GM23248 (cell line): ENCODE data around the gene CCDC15. TPM values are rescaled to one million over a fixed set of nuclear protein-coding genes. Genes with fewer than 3 reads are reported as not detected.
A peak's percentile ranks its signal among the peaks of the same experiment; 100 is the strongest.

ENCODE experiments used
- DNase-seq: peaks from one replicate; pipeline ENCODE4 v3.0.0-alpha.2; 2015
- H2AFZ ChIP-seq: fragments of 200-600 bp; sonication (generic); 2 replicates; pipeline ENCODE4 v1.6.1; 2016; ENCODE audit warnings: antibody characterized with exemption
- H3F3A ChIP-seq: fragments of 200-600 bp; sonication (generic); 2 replicates; pipeline ENCODE4 v1.6.1; 2016; ENCODE audit warnings: mild to moderate bottlenecking, antibody characterized with exemption, mixed run types; ENCODE audit not compliant: insufficient read depth
- H3K27ac ChIP-seq: fragments of 200-600 bp; sonication (generic); 2 replicates; pipeline ENCODE4 v1.5.1; 2016; ENCODE audit warnings: mild to moderate bottlenecking
- H3K27me3 ChIP-seq: fragments of 200-600 bp; sonication (generic); replicated peaks from 2 replicates; pipeline ENCODE4 v1.6.1; 2016; ENCODE audit warnings: mild to moderate bottlenecking; ENCODE audit not compliant: insufficient read depth
- H3K36me3 ChIP-seq: fragments of 200-600 bp; sonication (generic); 2 replicates; pipeline ENCODE4 v1.6.1; 2016; ENCODE audit warnings: low read depth, mild to moderate bottlenecking
- H3K4me1 ChIP-seq: fragments of 200-600 bp; sonication (generic); 2 replicates; pipeline ENCODE4 v1.6.1; 2016; ENCODE audit warnings: mild to moderate bottlenecking; ENCODE audit not compliant: insufficient read depth
- H3K4me2 ChIP-seq: fragments of 200-600 bp; sonication (generic); one replicate; pipeline ENCODE4 v1.6.1; 2016; ENCODE audit warnings: mild to moderate bottlenecking; ENCODE audit not compliant: unreplicated experiment
- H3K4me3 ChIP-seq: fragments of 200-600 bp; sonication (generic); 2 replicates; pipeline ENCODE4 v1.5.1; 2016; ENCODE audit warnings: mild to moderate bottlenecking
- H3K79me2 ChIP-seq: fragments of 200-600 bp; sonication (generic); 2 replicates; pipeline ENCODE4 v1.6.1; 2016; ENCODE audit warnings: mild to moderate bottlenecking; ENCODE audit not compliant: insufficient read depth
- H3K9ac ChIP-seq: fragments of 200-600 bp; sonication (generic); 2 replicates; pipeline ENCODE4 v1.6.1; 2016; ENCODE audit warnings: mild to moderate bottlenecking
- H3K9me2 ChIP-seq: fragments of 200-600 bp; sonication (generic); 2 replicates; pipeline ENCODE4 v1.6.1; 2016; ENCODE audit warnings: mixed run types, mild to moderate bottlenecking, moderate library complexity; ENCODE audit not compliant: insufficient read depth
- H3K9me3 ChIP-seq: fragments of 200-600 bp; sonication (generic); one replicate; pipeline ENCODE4 v1.6.1; 2017; ENCODE audit warnings: low read depth
- H4K20me1 ChIP-seq: fragments of 200-600 bp; sonication (generic); 2 replicates; pipeline ENCODE4 v1.6.0; 2016; ENCODE audit not compliant: insufficient read depth
- EZH2 ChIP-seq: fragments of 200-600 bp; sonication (generic); IDR thresholded peaks from 2 replicates; pipeline ENCODE4 v1.6.1; 2018; ENCODE audit warnings: antibody characterized with exemption, mild to moderate bottlenecking; ENCODE audit not compliant: insufficient read depth, poor library complexity, severe bottlenecking
- EZH2phosphoT487 ChIP-seq: fragments of 200-600 bp; sonication (generic); IDR thresholded peaks from 2 replicates; pipeline ENCODE4 v1.6.1; 2018; ENCODE audit warnings: antibody characterized with exemption, moderate library complexity, mild to moderate bottlenecking, low read depth; ENCODE audit not compliant: insufficient read depth
- WGBS, 2 experiments: methylation state at CpG; one replicate each; pipeline ENCODE4 v1.1.6; 2015 to 2017; ENCODE audit warnings: low lambda C conversion rate in 2 of 2, low coverage in 1 of 2; ENCODE audit errors: missing lambda C conversion rate in 2 of 2; 5-methylcytosine and 5-hydroxymethylcytosine counted together
- in situ Hi-C: fragments of 300-500 bp; cut with MboI; formaldehyde crosslinking; loops from 2 replicates; pipeline ENCODE4 v1.15.0; 2020
- polyA plus RNA-seq: library from polyadenylated mRNA; unstranded; fragments of >200 nt; fragmentation: Nextera tagmentation; extraction: Ambion mirVana; gene quantifications from 2 replicates; pipeline ENCODE4 v1.2.1, GENCODE V29; 2016
- total RNA-seq: library from RNA; depleted of rRNA; stranded (reverse); fragments of >200 nt; shearing (Covaris generic); gene quantifications from 2 replicates; pipeline ENCODE4 v1.2.3, GENCODE V29; 2014

The CCDC15 gene
- total and polyA plus RNA-seq, 2 experiments from 2014 or later: 0.97 to 1.6 TPM

DNA sequence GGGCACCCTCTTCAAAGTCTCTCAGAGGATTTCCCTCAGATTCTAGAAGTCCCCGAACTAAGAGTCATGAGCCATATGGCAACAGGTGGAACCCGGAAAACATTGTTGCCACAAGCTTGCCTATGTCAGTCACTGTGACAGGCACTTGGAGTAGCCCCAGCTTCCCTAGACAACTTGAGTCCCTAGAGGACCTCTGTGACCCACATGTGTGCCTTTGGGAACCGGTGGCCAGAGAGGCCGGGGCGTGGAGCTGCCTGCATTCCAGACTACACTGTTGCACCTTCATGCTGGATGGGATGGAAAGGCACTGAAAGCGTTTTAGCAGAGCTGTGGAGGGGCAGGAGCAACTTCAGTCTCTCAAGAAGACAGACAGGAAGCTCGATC is 121.2 kb downstream of the CCDC15 start:
- H3K9me2 ChIP-seq: no peaks in the 10 kb centered on the region
- in situ Hi-C loops: no loop called here
- no peak overlapping the region for H2AFZ ChIP-seq
- H3K79me2 ChIP-seq: no peaks in the 10 kb centered on the region
- TF ChIP-seq EZH2phosphoT487 (no peak), EZH2 (no peak)
- no peak overlapping the region for H3K27ac ChIP-seq
- no peak for DNase-seq
- H3K27me3 ChIP-seq: no peaks in the 10 kb centered on the region
- H4K20me1 ChIP-seq: no peaks in the 10 kb centered on the region
- peaks cover 17% of the 10 kb centered on the region for H3K4me1 ChIP-seq
- H3F3A ChIP-seq: no peaks in the 10 kb centered on the region
- no peaks in the 10 kb centered on the region for H3K9me3 ChIP-seq
- H3K4me3 ChIP-seq: no peak overlapping the region
- H3K9ac ChIP-seq: no peak overlapping the region; the same call in 1 of the 2 replicates
- no peaks in the 10 kb centered on the region for H3K36me3 ChIP-seq
- 88 to 96% methylated on average over 7 of the region's 7 CpGs for WGBS, 2 experiments
- no peak overlapping the region for H3K4me2 ChIP-seq

DNA sequence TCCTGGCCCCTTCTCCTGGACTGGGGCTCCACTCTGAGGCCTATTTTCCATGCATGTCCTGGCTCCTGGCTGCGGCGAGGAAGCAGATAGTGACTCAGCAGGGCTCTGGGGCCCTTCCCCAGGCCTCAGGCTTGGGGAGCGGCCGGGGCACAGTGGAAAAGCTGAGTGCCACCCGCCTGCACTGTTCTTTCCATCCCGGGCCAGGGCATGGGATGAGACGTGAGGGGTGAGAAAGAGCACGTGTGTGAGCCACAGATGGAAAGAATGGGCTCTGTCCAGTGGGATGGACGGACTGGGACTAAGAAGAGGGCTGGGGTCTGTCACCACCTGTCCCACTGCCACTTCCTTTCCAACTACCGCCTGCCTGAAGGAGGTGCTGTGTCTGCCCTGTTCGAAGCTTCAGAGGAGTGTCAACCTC is 121.9 kb downstream of the CCDC15 start:
- H3K4me1 ChIP-seq: peaks cover 11% of the 10 kb centered on the region
- no peak overlapping the region; the same call in 1 of the 2 replicates for H3K9ac ChIP-seq
- H3K9me3 ChIP-seq: no peaks in the 10 kb centered on the region
- TF ChIP-seq EZH2phosphoT487 (no peak), EZH2 (no peak)
- no peak overlapping the region for H3K4me2 ChIP-seq
- H3K36me3 ChIP-seq: no peaks in the 10 kb centered on the region
- H3K27me3 ChIP-seq: no peaks in the 10 kb centered on the region
- H3F3A ChIP-seq: no peaks in the 10 kb centered on the region
- H3K27ac ChIP-seq: no peak overlapping the region
- H3K79me2 ChIP-seq: no peaks in the 10 kb centered on the region
- H3K9me2 ChIP-seq: no peaks in the 10 kb centered on the region
- no peak overlapping the region for H3K4me3 ChIP-seq
- no peaks in the 10 kb centered on the region for H4K20me1 ChIP-seq
- WGBS, 2 experiments: 55 to 63% methylated on average over 10 to 11 of the region's 11 CpGs
- in situ Hi-C loops: no loop called here
- peak; percentile 72 for DNase-seq
- no peak overlapping the region for H2AFZ ChIP-seq

DNA sequence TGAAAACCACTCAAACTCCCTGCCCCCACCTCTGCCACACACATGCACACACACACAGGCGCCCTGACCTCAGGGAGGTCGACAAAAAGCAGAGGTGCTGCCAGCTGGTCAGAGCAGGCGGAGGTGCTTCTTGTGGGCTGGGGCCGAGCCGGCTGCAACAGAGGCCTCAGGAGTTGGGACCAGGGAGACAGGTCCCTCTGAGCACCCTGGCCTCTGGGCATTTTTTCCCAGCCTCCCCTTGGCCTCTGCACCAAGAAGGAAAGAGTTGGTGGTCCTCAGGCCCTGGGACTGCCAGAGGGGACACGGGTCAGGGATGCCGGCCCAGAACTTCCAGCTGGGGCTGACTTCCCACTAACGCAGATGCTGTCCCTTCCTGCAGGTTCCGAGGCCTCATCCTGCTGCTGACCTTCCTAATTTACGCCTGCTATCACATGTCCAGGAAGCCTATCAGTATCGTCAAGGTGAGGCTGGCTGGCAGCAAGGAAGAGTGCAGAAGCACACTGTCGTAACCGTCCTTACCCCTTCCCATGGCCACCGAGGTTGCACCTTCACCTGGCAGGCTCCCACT is 122.5 kb downstream of the CCDC15 start:
- no peaks in the 10 kb centered on the region for H3F3A ChIP-seq
- no peak for TF ChIP-seq EZH2phosphoT487
- TF ChIP-seq EZH2: no peak
- no peak overlapping the region for H3K4me3 ChIP-seq
- no peaks in the 10 kb centered on the region for H3K36me3 ChIP-seq
- H2AFZ ChIP-seq: no peak overlapping the region
- DNase-seq: no peak
- H3K9me2 ChIP-seq: no peaks in the 10 kb centered on the region
- no peaks in the 10 kb centered on the region for H3K9me3 ChIP-seq
- peaks cover 5% of the 10 kb centered on the region for H3K4me1 ChIP-seq
- H3K27ac ChIP-seq: no peak overlapping the region
- no peaks in the 10 kb centered on the region for H4K20me1 ChIP-seq
- H3K79me2 ChIP-seq: no peaks in the 10 kb centered on the region
- WGBS, 2 experiments: 81 to 82% methylated on average over 14 of the region's 14 CpGs
- H3K9ac ChIP-seq: no peak overlapping the region
- H3K27me3 ChIP-seq: no peaks in the 10 kb centered on the region
- H3K4me2 ChIP-seq: no peak overlapping the region
- in situ Hi-C loops: no loop called here

DNA sequence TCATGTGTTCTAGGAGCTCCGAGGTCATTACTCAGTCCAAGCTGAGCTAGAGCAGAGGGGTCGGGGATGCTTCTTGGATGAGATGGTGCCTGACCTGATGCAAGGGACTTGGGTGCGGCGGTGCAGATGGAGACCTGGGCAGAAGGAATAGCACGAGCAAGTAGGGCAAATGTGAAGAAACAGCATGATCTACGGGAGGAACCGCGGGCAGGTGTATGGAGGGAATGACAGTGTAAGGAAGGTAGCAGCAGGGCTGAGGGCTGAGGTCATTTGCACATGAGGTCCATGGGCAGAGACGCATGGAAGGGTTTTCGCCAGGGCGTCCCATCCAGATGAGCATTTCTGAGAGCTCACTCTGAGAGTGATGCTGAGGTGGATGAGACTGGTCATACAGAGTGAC is 124.0 kb downstream of the CCDC15 start:
- Histone ChIP-seq H3K79me2 (no peaks in the 10 kb centered on the region), H2AFZ (no peak overlapping the region), H3K4me1 (peaks cover 11% of the 10 kb centered on the region), H3K27me3 (no peaks in the 10 kb centered on the region), H3K4me2 (no peak overlapping the region), H3K9me2 (no peaks in the 10 kb centered on the region), H3F3A (no peaks in the 10 kb centered on the region), H3K4me3 (no peak overlapping the region), H3K27ac (no peak overlapping the region), H4K20me1 (no peaks in the 10 kb centered on the region), H3K9me3 (no peaks in the 10 kb centered on the region), H3K9ac (no peak overlapping the region), H3K36me3 (no peaks in the 10 kb centered on the region)
- no peak for DNase-seq
- 75 to 84% methylated on average over 11 of the region's 11 CpGs for WGBS, 2 experiments
- in situ Hi-C loops: no loop called here
- TF ChIP-seq EZH2 (no peak), EZH2phosphoT487 (no peak)
